Dermis blood vessel endothelial cell (primary cell): ENCODE data around the gene KAT6B. TPM values are rescaled to one million over a fixed set of nuclear protein-coding genes. Genes with fewer than 3 reads are reported as not detected.
A peak's percentile ranks its signal among the peaks of the same experiment; 100 is the strongest.

ENCODE experiments used
- DNase-seq: peaks from one replicate; pipeline ENCODE4 v3.0.0; 2010
- total RNA-seq: library from RNA; depleted of rRNA; stranded (reverse); fragments of >200 nt; gene quantifications from 2 replicates; pipeline ENCODE4 v1.2.3, GENCODE V29; 2014

Gene KAT6B
- total RNA-seq, 1 donor from 2014 or later = 26.5 TPM

- no peak for DNase-seq
These were observed 192.4 kb downstream of the KAT6B start for GRCh38 chr10:75018686-75019307.

GRCh38 chr10:75019370-75019769, 193.0 kb downstream of the KAT6B start:
- DNase-seq = peak; percentile 59

- no peak for DNase-seq
These were observed 193.8 kb downstream of the KAT6B start for GRCh38 chr10:75020168-75020567.

- no peak for DNase-seq
These were observed 195.2 kb downstream of the KAT6B start for GRCh38 chr10:75021379-75022249.

- no peak for DNase-seq
These were observed 196.7 kb downstream of the KAT6B start for GRCh38 chr10:75023074-75023473.

GRCh38 chr10:75024971-75025523, 198.6 kb downstream of the KAT6B start:
- no peak for DNase-seq

GRCh38 chr10:75028049-75028448, 201.6 kb downstream of the KAT6B start:
- no peak for DNase-seq

GRCh38 chr10:75028748-75029147, 202.3 kb downstream of the KAT6B start:
- no peak for DNase-seq

DNA sequence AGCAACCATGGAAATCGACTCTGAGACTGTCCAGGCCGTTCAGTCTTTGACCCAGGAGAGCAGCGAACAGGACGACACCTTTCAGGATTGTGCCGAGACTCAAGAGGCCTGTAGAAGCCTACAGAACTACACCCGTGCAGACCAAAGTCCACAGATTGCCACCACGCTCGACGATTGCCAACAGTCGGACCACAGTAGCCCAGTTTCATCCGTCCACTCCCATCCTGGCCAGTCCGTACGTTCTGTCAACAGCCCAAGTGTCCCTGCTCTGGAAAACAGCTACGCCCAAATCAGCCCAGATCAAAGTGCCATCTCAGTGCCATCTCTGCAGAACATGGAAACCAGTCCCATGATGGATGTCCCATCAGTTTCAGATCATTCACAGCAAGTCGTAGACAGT, 203.0 kb downstream of the KAT6B start:
- DNase-seq = no peak

DNA sequence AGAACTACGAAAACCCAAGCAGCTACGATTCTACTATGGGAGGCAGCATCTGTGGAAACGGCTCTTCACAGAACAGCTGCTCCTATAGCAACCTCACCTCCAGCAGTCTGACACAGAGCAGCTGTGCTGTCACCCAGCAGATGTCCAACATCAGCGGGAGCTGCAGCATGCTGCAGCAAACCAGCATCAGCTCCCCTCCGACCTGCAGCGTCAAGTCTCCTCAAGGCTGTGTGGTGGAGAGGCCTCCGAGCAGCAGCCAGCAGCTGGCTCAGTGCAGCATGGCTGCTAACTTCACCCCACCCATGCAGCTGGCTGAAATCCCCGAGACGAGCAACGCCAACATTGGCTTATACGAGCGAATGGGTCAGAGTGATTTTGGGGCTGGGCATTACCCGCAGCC, 203.5 kb downstream of the KAT6B start:
- DNase-seq = no peak

DNA sequence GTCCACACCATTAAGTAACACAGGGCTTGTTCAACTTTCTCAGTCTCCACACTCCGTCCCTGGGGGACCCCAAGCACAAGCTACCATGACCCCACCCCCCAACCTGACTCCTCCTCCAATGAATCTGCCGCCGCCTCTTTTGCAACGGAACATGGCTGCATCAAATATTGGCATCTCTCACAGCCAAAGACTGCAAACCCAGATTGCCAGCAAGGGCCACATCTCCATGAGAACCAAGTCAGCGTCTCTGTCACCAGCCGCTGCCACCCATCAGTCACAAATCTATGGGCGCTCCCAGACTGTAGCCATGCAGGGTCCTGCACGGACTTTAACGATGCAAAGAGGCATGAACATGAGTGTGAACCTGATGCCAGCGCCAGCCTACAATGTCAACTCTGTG, 204.0 kb downstream of the KAT6B start:
- DNase-seq = no peak

DNA sequence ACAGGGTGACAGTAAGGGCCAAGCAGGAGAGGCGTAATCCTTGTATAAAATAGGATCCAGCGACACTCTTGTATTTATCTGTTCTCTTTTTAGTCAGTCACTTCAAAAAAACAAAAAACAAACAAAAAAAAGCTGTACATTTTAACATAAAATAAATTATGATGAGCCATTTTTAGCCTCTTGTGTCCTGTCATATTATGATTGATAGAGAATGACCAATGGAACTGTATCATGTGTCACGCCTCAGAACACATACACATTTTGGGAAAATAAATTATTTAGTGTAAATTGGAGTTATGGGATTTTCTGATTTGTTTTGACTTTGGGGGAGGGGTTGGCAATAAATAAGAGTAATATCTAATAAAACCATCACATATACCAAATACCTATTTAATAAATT, 205.7 kb downstream of the KAT6B start:
- no peak for DNase-seq

DNA sequence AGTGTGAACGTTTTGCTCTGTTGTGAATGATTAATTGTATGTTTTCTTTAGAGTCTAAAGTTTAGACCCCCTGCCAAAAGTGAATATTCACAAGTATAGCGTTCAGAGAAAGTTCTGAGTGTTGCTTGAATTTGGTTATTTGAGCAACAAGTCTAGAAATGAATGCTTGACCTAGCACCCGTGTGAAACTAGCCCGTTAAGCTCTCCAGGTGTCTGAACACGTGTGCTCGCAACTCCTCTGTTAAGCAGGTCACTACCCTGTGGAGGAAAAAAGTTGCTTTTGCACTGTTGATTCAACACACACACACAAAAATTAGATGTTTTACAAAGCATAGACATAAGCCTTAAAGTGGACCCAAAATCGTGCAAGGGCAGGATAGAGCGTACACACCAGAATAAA, 206.4 kb downstream of the KAT6B start:
- DNase-seq = no peak

GRCh38 chr10:75033399-75034130, 207.2 kb downstream of the KAT6B start:
- DNase-seq = peak; percentile 64

- DNase-seq = peak; percentile 42
These were observed 207.7 kb downstream of the KAT6B start for GRCh38 chr10:75034131-75034512.

GRCh38 chr10:75034714-75035258, 208.4 kb downstream of the KAT6B start:
- no peak for DNase-seq

DNA sequence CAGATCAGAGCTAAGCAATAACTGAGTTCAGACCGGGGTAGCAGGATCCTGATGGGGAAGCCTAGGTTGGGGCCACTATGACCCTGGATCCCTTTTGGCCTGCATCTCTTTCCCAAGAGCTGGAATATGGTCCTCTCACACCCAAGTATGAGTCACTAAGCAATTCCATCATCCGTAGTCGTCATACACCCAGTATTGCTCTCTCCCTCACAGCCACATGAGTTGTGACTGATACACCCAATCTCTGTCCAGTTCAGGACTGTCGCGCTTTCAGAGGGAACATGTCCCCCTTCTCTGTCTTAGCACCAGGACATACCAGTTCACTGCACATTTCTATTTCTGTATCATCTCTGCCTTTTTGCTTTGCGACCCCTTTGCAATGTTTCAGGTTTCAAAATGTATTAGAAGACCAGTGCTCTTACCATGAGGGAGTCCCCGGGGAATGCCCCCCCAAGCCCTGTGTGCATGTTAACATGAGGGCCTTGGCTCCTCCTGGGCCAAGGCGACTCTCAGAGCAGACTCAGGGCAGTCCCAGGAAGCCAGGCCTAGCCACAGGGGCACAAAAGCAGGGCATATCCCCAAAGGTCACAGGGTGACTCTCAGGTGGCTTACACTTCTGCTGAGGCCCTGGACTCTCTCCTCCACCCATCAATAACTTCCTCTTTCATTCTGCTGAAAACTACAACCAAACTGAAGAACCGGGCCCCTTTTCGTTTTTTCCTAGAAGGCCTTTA, 209.7 kb downstream of the KAT6B start:
- DNase-seq = no peak

GRCh38 chr10:75037171-75038153, 211.1 kb downstream of the KAT6B start:
- no peak for DNase-seq

DNA sequence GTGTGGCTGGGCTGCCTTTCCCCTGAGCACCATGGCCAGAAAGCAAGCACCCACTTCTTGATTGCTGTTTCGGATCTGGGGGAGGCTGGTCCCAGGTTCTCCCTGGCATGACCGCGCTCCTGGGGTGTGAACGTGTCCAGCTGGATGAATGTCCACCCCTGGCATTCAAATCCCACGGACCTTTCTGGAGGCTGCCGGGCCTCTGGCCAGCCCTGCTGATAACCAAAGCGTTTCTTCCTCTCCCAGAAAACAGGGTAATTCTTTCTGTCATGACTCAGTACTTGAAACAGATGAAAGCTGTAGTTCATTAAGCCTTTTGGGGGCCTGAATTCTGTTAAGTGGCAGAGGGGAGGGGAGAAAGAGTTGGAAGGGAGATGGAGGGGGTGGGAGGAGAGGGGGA, 211.9 kb downstream of the KAT6B start:
- no peak for DNase-seq

GRCh38 chr10:75040576-75040975, 214.2 kb downstream of the KAT6B start:
- no peak for DNase-seq
